Adrenal gland (tissue), 12 donors: ENCODE results near the gene KRT73. TPM values are rescaled to one million over a fixed set of nuclear protein-coding genes. Genes with fewer than 3 reads are reported as not detected.

Experiments
- DNase-seq, 7 donors: peaks; one replicate each; pipeline ENCODE4 v3.0.0-alpha.2; 2019 to 2020
- H3K27ac ChIP-seq, 5 donors: fragments of 200-600 bp; sonication (generic) in 4 of 5; 1 replicate in 3 of 5; 2 replicates in 2 of 5; pipeline versions ENCODE4 v1.5.1 to v1.8.0; 2016 to 2020; ENCODE audit warnings: mild to moderate bottlenecking in 1 of 5
- H3K27me3 ChIP-seq: fragments of 200-600 bp; 2 replicates; pipeline ENCODE4 v1.8.0; 2021
- H3K36me3 ChIP-seq, 2 donors: fragments of 200-600 bp; replicated peaks in 1 of 2; 1 replicate in 1 of 2; 2 replicates in 1 of 2; pipeline versions ENCODE4 v1.5.1 to v1.8.0; 2018 to 2022
- H3K4me1 ChIP-seq, 2 donors: fragments of 200-600 bp; replicated peaks in 1 of 2; 1 replicate in 1 of 2; 2 replicates in 1 of 2; pipeline versions ENCODE4 v1.5.1 to v1.8.0; 2018 to 2021
- H3K4me3 ChIP-seq, 4 donors: fragments of 200-600 bp; sonication (generic) in 3 of 4; one replicate each; pipeline ENCODE4 v1.5.1; 2016 to 2018
- H3K9me3 ChIP-seq, 3 donors: fragments of 200-600 bp; sonication (generic) in 1 of 3; replicated peaks in 1 of 3; 1 replicate in 2 of 3; 2 replicates in 1 of 3; pipeline versions ENCODE4 v1.5.1 to v1.8.0; 2016 to 2021
- CTCF ChIP-seq, 6 experiments: fragments of 450-650 bp in 4 of 6; fragments of 200-600 bp in 2 of 6; sonication (generic) in 1 of 6; IDR thresholded peaks; 1 replicate in 5 of 6; 2 replicates in 1 of 6; pipeline versions ENCODE4 v1.5.1 to v1.8.0; 2016 to 2021; ENCODE audit warnings: antibody characterized with exemption in 6 of 6, mild to moderate bottlenecking in 2 of 6, moderate library complexity in 1 of 6
- POLR2A ChIP-seq, 2 donors: fragments of 450-650 bp; IDR thresholded peaks; one replicate each; pipeline ENCODE4 v1.6.1; 2017; ENCODE audit warnings: antibody characterized with exemption in 2 of 2, mild to moderate bottlenecking in 2 of 2, moderate library complexity in 1 of 2
- WGBS, 4 donors: extraction: QIAGEN DNeasy Blood & Tissue Kit in 2 of 4; methylation state at CpG; one replicate each; pipeline versions ENCODE4 v1.1.5 to v1.1.7; 2013 to 2017; 5-methylcytosine and 5-hydroxymethylcytosine counted together
- intact Hi-C, 2 donors: fragments of 100-400 bp; cut with DNase I; formaldehyde crosslinking; loops; one replicate each; pipeline versions ENCODE4 v1.14.1 to v1.15.0; 2022 to 2023
- polyA plus RNA-seq, 3 donors: library from polyadenylated mRNA; stranded (reverse); fragments of 200-250 nt in 2 of 3; fragments of 350-450 nt in 1 of 3; fragmentation: Illumina TruSeq in 1 of 3; extraction: RNeasy Lipid Tissue Mini Kit (QIAGEN cat#74804) in 1 of 3; gene quantifications; one replicate each; pipeline ENCODE4 v1.2.3, GENCODE V29; 2013 to 2014
- total RNA-seq, 9 donors: library from RNA; depleted of rRNA in 4 of 9; stranded (reverse); fragments of >200 nt in 4 of 9; fragments of 120-200 nt in 1 of 9; fragmentation: NEBNext Ultra II Directional in 1 of 9; extraction: Animal tissue kit (Norgen Biotek cat#: 25700) in 1 of 9; gene quantifications; one replicate each; pipeline versions ENCODE4 v1.1.0 to v1.2.4, GENCODE V29; 2013 to 2023
- donor health status: healthy with polysubstance abuse.
- donor health status: Bipolar disorder and iron deficiency.
- donor health status: DM: yes; HTN: yes; CAD: no.
- donor health status: DM: no; HTN: no; CAD: no.
- donor health status: DM: no; HTN: no; CAD: no.
- donor health status: DM: yes; HTN: yes; CAD: no.

Gene KRT73
- total and polyA plus RNA-seq, 12 donors = 0.18 to 0.64 TPM; not detected in 10

GRCh38 chr12:52578469-52578868 lies 39.9 kb downstream of the KRT73 start:
- no peaks in the 10 kb centered on the region for H3K9me3 ChIP-seq
- no peaks in the 10 kb centered on the region for H3K4me1 ChIP-seq
- intact Hi-C loops = no loop called here
- no peaks in the 10 kb centered on the region for H3K27me3 ChIP-seq
- H3K4me3 ChIP-seq = no peak overlapping the region
- H3K36me3 ChIP-seq = no peaks in the 10 kb centered on the region
- H3K27ac ChIP-seq = no peak overlapping the region
- 72 to 84% (median 81%) methylated on average over 3 of the region's 3 CpGs for WGBS, 4 donors
- TF ChIP-seq POLR2A (IDR thresholded peaks at IDR 0.05) (no peak), CTCF (IDR thresholded peaks at IDR 0.05) (no peak)
- no peak for DNase-seq

GRCh38 chr12:52577316-52577715 lies 41.0 kb downstream of the KRT73 start:
- no peak overlapping the region for H3K4me3 ChIP-seq
- TF ChIP-seq CTCF (IDR thresholded peaks at IDR 0.05) (no peak), POLR2A (IDR thresholded peaks at IDR 0.05) (no peak)
- no peaks in the 10 kb centered on the region for H3K9me3 ChIP-seq
- H3K27ac ChIP-seq = no peak overlapping the region
- WGBS, 4 donors = 89 to 95% (median 90%) methylated on average over 8 of the region's 8 CpGs
- no peak for DNase-seq
- H3K27me3 ChIP-seq = no peaks in the 10 kb centered on the region
- intact Hi-C loops = no loop called here
- no peaks in the 10 kb centered on the region for H3K36me3 ChIP-seq
- H3K4me1 ChIP-seq = no peaks in the 10 kb centered on the region

- H3K27me3 ChIP-seq = no peaks in the 10 kb centered on the region
- no peak for DNase-seq
- no peaks in the 10 kb centered on the region for H3K9me3 ChIP-seq
- intact Hi-C loops = no loop called here
- no peak overlapping the region for H3K4me3 ChIP-seq
- H3K4me1 ChIP-seq = no peaks in the 10 kb centered on the region
- WGBS, 4 donors = 77 to 95% (median 87%) methylated on average over 3 of the region's 3 CpGs
- no peaks in the 10 kb centered on the region for H3K36me3 ChIP-seq
- H3K27ac ChIP-seq = no peak overlapping the region
- no peak for TF ChIP-seq POLR2A (IDR thresholded peaks at IDR 0.05)
- no peak for TF ChIP-seq CTCF (IDR thresholded peaks at IDR 0.05)
Measured at GRCh38 chr12:52575948-52576347, 42.4 kb downstream of the KRT73 start.

- Histone ChIP-seq H3K4me3 (no peak overlapping the region), H3K36me3 (no peaks in the 10 kb centered on the region), H3K27me3 (no peaks in the 10 kb centered on the region), H3K27ac (no peak overlapping the region), H3K4me1 (no peaks in the 10 kb centered on the region), H3K9me3 (no peaks in the 10 kb centered on the region)
- DNase-seq = no peak
- TF ChIP-seq CTCF (IDR thresholded peaks at IDR 0.05) (no peak), POLR2A (IDR thresholded peaks at IDR 0.05) (no peak)
- intact Hi-C loops = no loop called here
- WGBS, 4 donors = 81 to 92% (median 88%) methylated on average over 8 to 9 of the region's 9 CpGs
Measured at GRCh38 chr12:52575256-52575655, 43.1 kb downstream of the KRT73 start.
